K562 (cell line): ENCODE measurements around the gene CTNNA3. TPM values are rescaled to one million over a fixed set of nuclear protein-coding genes. Genes with fewer than 3 reads are reported as not detected.

Source experiments
- BHLHE40 ChIP-seq: IDR thresholded peaks from 2 replicates; pipeline ENCODE4 v1.6.1; 2011; ENCODE audit warnings: low read length, improper control_type of control experiment
- GABPA ChIP-seq: fragments of 200-800 bp; sonication (Bioruptor generic); conservative IDR thresholded peaks from 2 replicates; pipeline ENCODE4 v1.6.1; 2016; ENCODE audit warnings: low read depth, missing genetic modification characterization, missing compliant biosample characterization
- GTF3C2 ChIP-seq: IDR thresholded peaks from 3 replicates; pipeline ENCODE4 v1.6.1; 2011; ENCODE audit warnings: borderline replicate concordance, mild to moderate bottlenecking, moderate library complexity; ENCODE audit not compliant: insufficient read length; ENCODE audit errors: extremely low read depth
- MECOM ChIP-seq: fragments of 250-450 bp; sonication (Bioruptor Pico); IDR thresholded peaks from 2 replicates; pipeline ENCODE4 v1.8.0; 2022; ENCODE audit warnings: inconsistent platforms
- MNT ChIP-seq, 2 experiments: fragments of 450-650 bp; conservative IDR thresholded peaks; 2 replicates each; pipeline ENCODE4 v1.6.1; 2017; ENCODE audit warnings: mild to moderate bottlenecking in 2 of 2, moderate library complexity in 2 of 2
- OTX1 ChIP-seq: fragments of 450-650 bp; formaldehyde crosslinking; IDR thresholded peaks from 2 replicates; pipeline ENCODE4 v1.4.0; 2022; ENCODE audit warnings: mild to moderate bottlenecking
- ZBTB11 ChIP-seq, 3 experiments: fragments of 200-800 bp in 1 of 3; fragments of 250-450 bp in 1 of 3; fragments of 450-650 bp in 1 of 3; sonication (Bioruptor Pico) in 1 of 3; sonication (Bioruptor generic) in 1 of 3; formaldehyde crosslinking in 1 of 3; IDR thresholded peaks; 2 replicates each; pipeline versions ENCODE4 v1.6.1 to v1.8.0; 2016 to 2022; ENCODE audit warnings: mild to moderate bottlenecking in 2 of 3, missing genetic modification characterization in 2 of 3, missing compliant biosample characterization in 1 of 3, moderate library complexity in 1 of 3
- polyA plus RNA-seq, 8 experiments: library from polyadenylated mRNA; depleted of rRNA in 4 of 8; stranded (reverse) in 5 of 8; unstranded in 3 of 8; fragments of >200 nt; fragmentation: Nextera tagmentation in 2 of 8; fragmentation: Illumina TruSeq in 1 of 8; extraction: Ambion mirVana in 2 of 8; extraction: Trizol in 1 of 8; gene quantifications; 2 replicates each; pipeline versions ENCODE4 v1.2.1 to v1.2.3, GENCODE V29; 2011 to 2014; ENCODE audit warnings: inconsistent platforms in 1 of 8, missing spikeins in 1 of 8
- total RNA-seq, 7 experiments: library from RNA; depleted of rRNA in 6 of 7; stranded (reverse); fragments of >200 nt in 6 of 7; fragmentation: Illumina TruSeq in 2 of 7; extraction: Trizol in 2 of 7; gene quantifications; 2 replicates each; pipeline versions ENCODE4 v1.2.1 to v1.2.3, GENCODE V29; 2011 to 2021; ENCODE audit warnings: low replicate concordance in 1 of 7
- TF ChIP-seq, protein P1 (sequence below): fragments of 450-650 bp; IDR thresholded peaks from 2 replicates; pipeline ENCODE4 v1.6.1; 2017; ENCODE audit warnings: mild to moderate bottlenecking, moderate library complexity

The CTNNA3 gene
- total and polyA plus RNA-seq, 9 of the 15 experiments (the other 6 are each of a cell fraction or from before 2014, with no cell fraction given), result 0.04 TPM; not detected in 8

DNA sequence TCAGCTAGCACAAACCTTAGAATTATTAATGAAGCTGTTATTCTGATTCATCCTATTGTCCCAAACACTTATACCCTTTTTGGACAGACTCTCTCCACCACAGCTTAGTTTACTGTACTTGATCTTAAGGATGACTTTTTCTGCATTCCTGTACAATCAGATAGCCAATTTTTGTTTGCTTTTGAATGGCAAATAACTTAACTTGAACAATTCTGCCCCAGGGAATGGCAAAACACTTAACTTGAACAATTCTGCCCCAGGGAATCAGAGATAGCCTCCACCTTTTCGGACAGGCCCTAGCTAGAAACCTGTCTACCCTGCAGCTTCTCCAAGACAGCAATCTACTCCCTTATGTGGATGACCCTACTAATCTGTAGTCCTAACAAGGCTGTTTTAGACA is 1438.2 kb downstream of the CTNNA3 start (continued):
- TF ChIP-seq GTF3C2 (no peak), GABPA (no peak), MECOM (CRISPR knock-in tag) (no peak), BHLHE40 (no peak), MNT (conservative IDR thresholded peaks at IDR 0.05) (no peak), OTX1 (no peak), ZBTB11 (CRISPR knock-in tag; IDR thresholded peaks at IDR 0.05) (no peak)
- TF ChIP-seq, protein P1, sequence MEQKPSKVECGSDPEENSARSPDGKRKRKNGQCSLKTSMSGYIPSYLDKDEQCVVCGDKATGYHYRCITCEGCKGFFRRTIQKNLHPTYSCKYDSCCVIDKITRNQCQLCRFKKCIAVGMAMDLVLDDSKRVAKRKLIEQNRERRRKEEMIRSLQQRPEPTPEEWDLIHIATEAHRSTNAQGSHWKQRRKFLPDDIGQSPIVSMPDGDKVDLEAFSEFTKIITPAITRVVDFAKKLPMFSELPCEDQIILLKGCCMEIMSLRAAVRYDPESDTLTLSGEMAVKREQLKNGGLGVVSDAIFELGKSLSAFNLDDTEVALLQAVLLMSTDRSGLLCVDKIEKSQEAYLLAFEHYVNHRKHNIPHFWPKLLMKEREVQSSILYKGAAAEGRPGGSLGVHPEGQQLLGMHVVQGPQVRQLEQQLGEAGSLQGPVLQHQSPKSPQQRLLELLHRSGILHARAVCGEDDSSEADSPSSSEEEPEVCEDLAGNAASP, result no peak
